ENCODE data around the gene PUSL1. TPM values are rescaled to one million over a fixed set of nuclear protein-coding genes. Genes with fewer than 3 reads are reported as not detected.

Gene PUSL1

Small RNA genes within 50 kb of the gene (small RNA-seq; reads per million reads assigned to genes)
- gene MIR6726 (ENCODE audit: insufficient read depth): not detected
